Central memory CD8-positive, alpha-beta T cell (primary cell): ENCODE measurements around the gene ATG3.

Experiments
- ATAC-seq: fragments of 150-1000 bp; cut with Tn5 transposase; replicated peaks from 2 replicates; pipeline ENCODE4 v1.10.0; 2022; ENCODE audit warnings: mild to moderate bottlenecking, moderate FRiP score, moderate number of reproducible peaks; ENCODE audit not compliant: poor library complexity, severe bottlenecking; ENCODE audit errors: extremely low read depth
- DNase-seq, 2 donors: peaks; one replicate each; pipeline ENCODE4 v3.0.0; 2021; ENCODE audit warnings: low spot score in 2 of 2
- H3K27ac Mint-ChIP-seq: one replicate; pipeline ENCODE4 v1.8.0; 2022; ENCODE audit warnings: low read depth, mild to moderate bottlenecking, moderate library complexity, mixed read lengths
- H3K27me3 Mint-ChIP-seq: one replicate; pipeline ENCODE4 v1.8.0; 2022; ENCODE audit warnings: mixed read lengths
- H3K36me3 Mint-ChIP-seq: one replicate; pipeline ENCODE4 v1.8.0; 2022; ENCODE audit warnings: mild to moderate bottlenecking, moderate library complexity, mixed read lengths; ENCODE audit not compliant: insufficient read depth
- H3K4me1 Mint-ChIP-seq: one replicate; pipeline ENCODE4 v1.8.0; 2022; ENCODE audit warnings: mixed read lengths
- H3K4me3 Mint-ChIP-seq: one replicate; pipeline ENCODE4 v1.8.0; 2022; ENCODE audit warnings: mild to moderate bottlenecking, moderate library complexity, mixed read lengths
- H3K9me3 Mint-ChIP-seq: one replicate; pipeline ENCODE4 v1.8.0; 2022; ENCODE audit warnings: mixed read lengths

The ATG3 gene

DNA sequence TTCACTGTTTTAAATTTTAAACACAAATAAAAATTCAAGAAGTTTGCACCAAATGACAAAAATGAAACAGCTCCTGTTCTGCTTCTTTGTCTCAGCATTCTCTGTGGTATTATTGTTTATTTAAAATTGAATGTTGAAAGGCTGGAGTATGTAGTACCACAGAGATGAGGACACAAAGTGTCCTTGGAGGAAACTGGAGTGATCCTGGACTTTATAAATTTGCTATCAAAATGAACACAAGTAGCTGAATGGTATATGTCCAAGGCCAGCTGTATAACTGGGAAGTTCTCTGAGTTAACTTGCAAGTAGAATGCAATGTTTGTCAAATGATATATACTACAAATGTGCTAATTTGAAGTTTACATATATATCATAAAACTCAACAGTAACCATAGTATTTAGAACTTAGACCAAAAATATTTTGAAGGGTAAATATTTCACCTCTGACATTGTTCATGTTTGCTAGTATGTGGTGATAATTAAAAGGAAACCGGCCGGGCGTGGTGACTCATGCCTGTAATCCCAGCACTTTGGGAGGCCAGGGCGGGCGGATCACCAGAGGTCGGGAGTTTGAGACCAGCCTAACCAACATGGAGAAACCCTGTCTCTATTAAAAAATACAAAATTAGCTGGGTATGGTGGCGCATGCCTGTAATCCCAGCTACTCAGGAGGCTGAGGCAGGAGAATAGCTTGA, 74.8 kb downstream of the ATG3 start:
- peaks cover 20% of the 10 kb centered on the region for H3K4me1 Mint-ChIP-seq
- no peak overlapping the region for H3K27ac Mint-ChIP-seq
- no peak for ATAC-seq
- H3K4me3 Mint-ChIP-seq = no peak overlapping the region
- DNase-seq = no peak
- no peaks in the 10 kb centered on the region for H3K27me3 Mint-ChIP-seq
- peaks cover 1% of the 10 kb centered on the region for H3K36me3 Mint-ChIP-seq
- H3K9me3 Mint-ChIP-seq = no peaks in the 10 kb centered on the region

DNA sequence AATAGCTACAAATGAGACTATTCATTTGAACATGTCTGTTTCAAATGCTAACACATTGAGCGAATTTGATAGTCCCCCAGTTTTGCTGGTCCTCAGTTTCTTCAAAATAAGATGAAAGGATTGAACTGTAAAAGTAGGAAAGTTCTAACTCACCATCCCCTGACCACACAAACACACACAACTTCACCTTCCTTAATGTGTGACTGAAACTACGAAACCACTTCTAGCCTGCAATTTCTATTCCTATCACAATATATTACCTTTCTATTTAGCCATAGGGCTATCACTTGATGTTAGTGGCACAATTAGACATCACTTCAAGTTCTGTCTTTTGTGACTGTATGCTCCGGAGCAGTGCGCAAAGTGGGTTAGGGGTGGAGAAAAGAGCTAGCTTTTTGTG, 77.4 kb downstream of the ATG3 start:
- Mint-ChIP-seq H3K36me3 (peaks cover 6% of the 10 kb centered on the region), H3K4me3 (no peak overlapping the region), H3K4me1 (peaks cover 27% of the 10 kb centered on the region), H3K9me3 (no peaks in the 10 kb centered on the region), H3K27ac (no peak overlapping the region), H3K27me3 (no peaks in the 10 kb centered on the region)
- ATAC-seq = no peak
- no peak for DNase-seq

DNA sequence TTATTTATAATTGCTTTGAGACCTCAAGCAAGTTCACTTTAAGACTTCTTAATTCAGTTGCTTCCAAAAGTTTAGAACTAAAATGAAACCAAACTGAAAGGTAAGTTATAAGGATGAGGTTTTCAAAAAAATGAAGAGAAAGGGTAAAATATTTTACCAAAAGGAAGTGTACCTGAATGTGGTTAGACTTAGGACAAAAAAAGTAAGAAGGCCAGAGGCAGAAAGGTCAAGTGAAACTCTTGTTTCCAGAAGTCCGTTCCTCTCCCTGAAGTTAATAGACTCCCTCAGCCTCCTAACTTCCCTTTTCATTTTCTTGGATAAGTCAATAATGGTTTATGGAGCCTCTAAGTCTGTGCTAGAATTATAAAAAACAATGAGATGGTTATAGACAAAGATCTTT, 79.1 kb downstream of the ATG3 start:
- ATAC-seq (no peak), DNase-seq (no peak)
- Mint-ChIP-seq H3K4me1 (peaks cover 27% of the 10 kb centered on the region), H3K36me3 (peaks cover 12% of the 10 kb centered on the region), H3K27ac (no peak overlapping the region), H3K27me3 (no peaks in the 10 kb centered on the region), H3K4me3 (no peak overlapping the region), H3K9me3 (no peaks in the 10 kb centered on the region)
